ENCODE results near the gene LRRIQ4.

Gene LRRIQ4

DNA sequence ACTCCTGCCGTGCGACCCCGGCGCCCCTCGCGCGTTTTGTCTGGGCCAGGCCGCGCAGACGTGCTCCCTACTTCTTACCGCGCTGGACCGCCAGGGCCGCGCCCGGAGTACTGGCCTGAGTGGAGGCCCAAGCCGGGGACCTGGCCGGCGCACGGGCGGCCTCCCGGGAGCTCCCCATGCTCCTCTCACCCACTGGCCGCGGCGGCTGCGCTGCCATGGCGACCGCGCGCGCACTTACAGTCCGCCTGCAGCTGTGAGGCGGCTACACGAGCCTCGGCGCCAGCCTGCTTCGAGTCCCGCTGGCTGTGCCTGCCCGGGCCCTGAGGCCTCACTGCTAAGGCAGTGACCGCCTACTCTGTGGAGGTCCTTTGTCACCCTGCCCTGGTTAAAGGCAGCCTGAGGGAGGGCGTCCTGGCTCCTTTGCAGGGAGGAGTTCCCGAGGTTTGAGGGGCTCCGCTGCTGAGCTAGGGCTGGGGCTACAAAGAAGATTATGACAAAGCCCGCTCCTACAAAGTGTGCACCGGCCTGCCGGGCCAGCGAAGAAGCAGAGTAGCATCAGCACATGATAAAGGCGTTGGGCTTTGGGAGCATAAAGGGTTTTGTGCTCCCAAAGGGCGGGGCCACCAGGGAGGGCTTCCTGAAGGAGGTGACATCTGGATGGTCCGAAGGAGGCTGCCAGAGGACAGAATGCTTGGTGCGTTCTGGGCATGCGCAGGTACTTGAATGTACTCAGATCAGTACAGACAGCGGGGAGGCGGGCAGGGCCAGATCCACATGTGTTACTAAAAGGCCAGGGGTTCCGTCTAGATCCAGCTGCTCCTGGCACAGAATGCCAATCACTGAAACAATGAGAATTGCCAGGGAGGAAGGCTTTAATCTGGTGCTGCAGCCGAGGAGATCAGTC, at the start of gene LRRIQ4, which contains the start of gene LRRC34:
TSS of gene LRRIQ4 (plus strand) at position 539 of the 904 bp plus-strand sequence. CDS start 9,052 bp downstream, outside the sequence.
TSS of gene LRRC34 (minus strand) at position 573 of the 904 bp plus-strand sequence. CDS start at position 217, 356 bp downstream.
- peak in 1 of 2 experiments; percentile 51 for DNase-seq

DNA sequence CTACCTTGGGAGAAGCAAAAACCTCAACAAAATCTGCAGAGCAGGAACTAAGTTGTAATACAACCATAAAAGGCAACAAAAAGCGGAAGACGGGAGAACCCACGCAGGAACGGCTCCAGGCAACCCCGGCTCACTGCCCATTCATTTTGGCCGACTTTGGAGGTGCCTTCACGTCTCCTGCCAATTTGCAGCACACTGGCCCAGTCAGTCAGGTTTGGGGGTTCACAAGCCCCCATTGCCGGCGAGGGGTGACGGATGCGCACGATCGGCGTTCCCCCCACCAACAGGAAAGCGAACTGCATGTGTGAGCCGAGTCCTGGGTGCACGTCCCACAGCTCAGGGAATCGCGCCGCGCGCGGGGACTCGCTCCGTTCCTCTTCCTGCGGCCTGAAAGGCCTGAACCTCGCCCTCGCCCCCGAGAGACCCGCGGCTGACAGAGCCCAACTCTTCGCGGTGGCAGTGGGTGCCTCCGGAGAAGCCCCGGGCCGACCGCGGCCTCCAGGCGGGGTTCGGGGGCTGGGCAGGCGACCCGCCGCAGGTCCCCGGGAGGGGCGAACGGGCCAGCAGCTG, 48.3 kb upstream of the LRRIQ4 start:
- peak in 1 of 2 experiments; percentile 53 for DNase-seq

DNA sequence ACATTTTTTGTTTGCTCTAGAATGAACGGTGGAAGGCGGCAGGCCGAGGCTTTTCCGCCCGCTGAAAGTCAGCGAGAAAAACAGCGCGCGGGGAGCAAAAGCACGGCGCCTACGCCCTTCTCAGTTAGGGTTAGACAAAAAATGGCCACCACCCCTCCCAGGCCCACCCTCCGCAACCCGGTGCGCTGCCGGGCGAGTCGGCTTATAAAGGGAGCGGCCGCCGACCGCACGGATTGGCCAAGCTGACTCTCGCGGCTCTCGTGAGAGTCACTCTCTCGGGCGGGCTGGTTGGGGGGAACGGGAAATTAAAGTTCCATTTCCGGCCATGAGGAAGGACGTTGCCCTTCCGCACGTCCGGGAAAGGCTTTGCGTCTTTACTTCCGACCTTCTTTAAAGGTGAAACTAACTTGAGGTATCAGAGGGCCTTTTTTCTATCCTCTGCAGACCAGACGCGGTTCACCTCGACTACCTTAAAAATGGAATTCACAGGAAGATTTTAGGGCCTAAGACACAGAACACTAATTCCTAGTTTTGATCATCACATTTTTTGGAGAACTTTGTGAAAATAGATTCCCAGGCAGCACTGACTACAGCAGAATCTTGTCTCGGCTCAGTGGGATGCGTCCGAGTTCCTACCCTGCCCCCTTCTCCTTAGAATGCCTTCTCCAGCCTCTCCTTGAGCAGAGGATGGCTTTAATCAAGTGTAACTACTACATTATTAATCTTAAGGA, 47.6 kb upstream of the LRRIQ4 start, which contains the start of gene TERC:
TSS of gene TERC (minus strand) at position 179 of the 731 bp plus-strand sequence.
- DNase-seq = peak; percentile 70 to 96

DNA sequence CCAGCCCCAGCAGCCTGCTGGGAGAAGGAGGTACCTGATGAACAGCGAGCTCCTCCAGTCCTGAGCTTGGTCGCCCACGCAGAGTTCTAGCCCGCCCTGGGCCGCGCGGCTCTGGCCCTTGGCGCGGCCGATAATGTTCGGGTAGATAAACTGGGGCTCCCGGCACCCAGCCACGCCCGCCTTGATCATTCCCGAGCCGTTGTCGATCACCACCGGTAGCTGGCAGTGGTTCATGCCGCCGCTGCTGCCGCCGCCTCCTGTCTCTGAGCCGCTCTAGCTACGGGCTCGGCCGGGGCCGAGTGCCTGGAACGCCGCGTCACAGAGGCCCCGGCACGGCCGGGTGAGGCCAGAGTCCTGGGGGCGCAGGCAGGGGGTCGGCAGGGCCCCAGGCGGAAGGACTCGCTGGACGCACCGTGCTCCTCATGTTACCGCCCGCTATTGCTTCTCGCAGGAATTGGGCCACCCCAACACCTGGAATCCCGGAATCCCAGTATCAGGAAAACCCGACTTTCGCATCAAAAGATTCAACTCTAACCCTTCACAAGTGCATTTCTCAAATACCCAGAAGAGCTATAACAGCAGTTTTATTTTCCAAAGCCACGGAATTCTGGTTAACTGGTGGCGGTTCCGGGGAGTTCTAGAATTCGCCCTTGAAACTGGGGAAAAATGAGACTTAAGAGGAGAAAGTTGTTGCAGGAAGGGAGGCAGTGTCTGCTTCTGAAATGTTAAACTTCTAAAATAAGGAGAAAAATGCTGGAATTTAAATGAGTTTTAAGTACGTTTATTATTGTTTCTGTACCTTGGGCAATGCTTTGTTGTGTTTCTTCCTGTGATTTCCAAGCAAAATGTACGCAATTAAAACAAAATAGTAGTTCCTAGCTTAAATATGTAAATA, 43.1 kb upstream of the LRRIQ4 start, which contains the start of gene ACTRT3:
TSS of gene ACTRT3 (minus strand) at position 275 of the 895 bp plus-strand sequence. CDS start at position 234, 41 bp downstream.
- DNase-seq = peak; percentile 33 to 70

DNA sequence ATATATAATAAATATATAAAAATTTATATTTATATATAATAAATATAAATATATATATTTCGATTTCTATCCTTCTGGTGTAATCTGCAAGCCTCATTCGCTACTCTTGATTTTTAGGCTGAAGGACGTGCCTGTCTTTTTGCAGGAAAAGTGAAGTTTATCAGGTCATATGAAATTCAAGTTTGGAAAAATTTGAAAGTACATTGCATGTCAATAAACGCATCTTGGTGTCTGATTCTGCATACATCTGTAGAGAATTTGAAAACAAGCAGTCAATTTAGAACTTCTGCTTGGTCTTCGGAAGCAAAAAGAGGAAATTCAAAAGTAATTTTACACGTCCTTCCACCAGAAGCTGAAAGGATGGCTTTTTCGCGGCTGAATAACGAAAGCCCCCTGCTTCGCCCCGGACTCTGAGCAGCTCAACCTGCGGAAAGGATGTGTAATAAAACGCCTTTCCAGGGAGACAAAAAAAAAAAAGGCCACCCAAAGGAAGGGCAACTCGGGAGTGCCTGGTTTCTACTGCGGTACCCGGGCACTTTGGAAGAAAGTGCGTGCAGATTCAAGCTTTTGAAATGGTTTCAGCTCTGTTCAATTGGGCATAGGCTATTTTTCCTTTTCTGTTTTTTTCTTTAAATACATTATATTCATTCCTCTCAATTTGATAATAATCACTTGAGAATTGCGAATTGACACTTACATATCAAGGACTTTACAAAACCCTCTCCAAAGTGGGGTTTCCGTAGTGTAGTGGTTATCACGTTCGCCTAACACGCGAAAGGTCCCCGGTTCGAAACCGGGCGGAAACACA, 41.0 kb upstream of the LRRIQ4 start:
- DNase-seq = peak; percentile 93 to 98

DNA sequence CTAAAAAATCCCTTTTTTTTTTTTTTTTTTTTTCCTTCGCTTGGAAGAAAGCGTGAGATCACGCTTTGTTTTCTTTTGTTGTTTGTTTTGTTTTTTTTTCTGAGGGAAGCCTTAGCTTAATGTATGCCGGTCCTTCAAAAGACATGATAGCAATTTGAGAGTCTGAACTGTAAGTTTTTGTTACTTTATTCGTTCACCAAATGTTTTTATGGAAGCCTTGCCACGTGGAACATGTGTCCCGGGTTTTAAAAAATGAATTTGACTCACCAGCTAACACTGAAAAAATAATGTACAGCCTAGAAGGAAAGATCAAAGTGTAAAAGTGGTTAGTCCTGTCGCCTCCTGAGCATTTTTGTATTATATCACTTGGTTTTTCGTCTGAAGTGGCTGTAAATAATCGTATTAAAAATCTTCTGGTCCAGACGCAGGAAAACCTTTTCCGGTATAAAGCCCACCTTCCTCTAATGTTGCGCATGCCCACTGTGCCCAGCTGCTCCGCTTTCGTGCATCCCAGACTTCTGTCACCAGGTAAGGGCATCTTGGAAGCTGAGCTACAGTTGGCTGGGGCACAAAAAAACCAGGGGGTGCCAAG, 40.3 kb upstream of the LRRIQ4 start:
- peak; percentile 87 to 88 for DNase-seq

DNA sequence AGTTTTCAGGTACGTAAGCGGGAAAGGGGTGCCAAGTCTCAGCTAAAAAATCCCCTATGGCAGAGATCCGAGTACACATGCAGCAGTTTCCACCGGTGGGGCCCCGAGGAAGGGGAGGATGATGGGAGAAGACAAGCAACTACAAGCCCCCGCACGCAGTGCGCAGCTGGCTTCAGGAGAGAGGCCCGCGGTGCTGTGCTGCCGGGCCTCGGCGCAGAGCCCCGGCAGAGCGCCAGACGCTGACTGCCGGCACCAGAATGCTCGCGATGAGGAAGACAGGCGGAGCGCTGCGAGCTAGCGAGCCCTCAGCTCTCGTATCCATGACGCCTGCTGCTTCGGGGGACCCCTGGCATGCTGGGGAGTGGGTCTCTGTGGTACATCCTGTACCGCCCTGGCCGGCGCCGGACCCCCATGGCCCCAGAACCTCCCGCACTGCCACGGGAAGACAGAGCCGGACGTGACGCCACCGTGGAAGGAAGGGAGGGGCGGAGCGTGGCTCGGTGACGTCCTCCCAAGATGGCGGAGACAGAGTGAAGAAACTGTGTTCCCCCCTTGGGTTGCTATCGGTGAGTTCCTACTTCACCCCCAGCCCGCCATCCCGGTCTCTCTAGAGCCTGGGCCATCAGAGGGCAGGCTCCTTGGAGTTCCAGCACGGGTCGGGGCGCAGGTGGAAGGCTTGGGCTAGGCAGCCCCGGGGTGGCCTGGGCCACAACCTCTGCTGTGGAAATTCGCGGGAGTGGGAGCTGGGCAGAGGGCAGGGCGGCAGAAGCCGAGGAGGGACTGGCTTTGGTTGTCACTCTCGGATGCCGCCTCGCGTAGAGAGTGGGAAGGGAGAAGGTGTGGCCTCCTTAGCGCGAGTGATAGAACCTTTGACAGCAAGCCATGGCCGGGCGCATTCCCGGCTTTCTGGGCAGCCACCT, 39.5 kb upstream of the LRRIQ4 start, which contains the start of gene MYNN:
TSS of gene MYNN (plus strand) at position 500 of the 920 bp plus-strand sequence. CDS start 900 bp downstream, outside the sequence.
- DNase-seq = peak; percentile 90 to 93

DNA sequence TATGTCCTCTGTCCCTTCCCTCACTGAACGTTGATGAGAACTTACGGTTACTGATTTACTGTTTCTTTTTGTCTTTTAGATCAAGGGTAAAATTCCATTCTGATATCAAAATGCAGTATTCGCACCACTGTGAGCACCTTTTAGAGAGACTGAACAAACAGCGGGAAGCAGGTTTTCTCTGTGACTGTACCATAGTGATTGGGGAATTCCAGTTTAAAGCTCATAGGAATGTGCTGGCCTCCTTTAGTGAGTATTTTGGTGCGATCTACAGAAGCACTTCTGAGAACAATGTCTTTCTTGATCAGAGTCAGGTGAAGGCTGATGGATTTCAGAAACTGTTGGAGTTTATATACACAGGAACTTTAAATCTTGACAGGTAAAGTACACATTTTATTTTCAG, 38.5 kb upstream of the LRRIQ4 start:
- no peak for DNase-seq

DNA sequence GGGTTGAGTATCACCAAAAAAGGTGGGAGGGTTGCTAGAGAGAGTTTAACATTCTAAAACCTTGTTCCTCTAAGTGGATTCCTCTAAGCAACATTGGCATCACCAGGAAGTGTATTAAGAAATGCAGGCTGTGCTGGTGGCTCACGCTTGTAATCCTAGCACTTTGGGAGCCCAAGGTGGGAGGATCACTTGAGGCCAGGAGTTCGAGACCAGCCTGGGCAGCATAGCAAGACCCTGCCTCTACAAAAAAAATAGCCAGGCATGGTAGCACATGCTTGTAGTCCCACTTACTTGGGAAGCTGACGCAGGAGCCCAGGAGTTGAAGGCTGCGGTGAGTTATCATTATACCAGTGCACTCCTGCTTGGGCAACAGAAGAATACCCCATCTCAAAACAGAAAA, 34.8 kb upstream of the LRRIQ4 start:
- no peak for DNase-seq

DNA sequence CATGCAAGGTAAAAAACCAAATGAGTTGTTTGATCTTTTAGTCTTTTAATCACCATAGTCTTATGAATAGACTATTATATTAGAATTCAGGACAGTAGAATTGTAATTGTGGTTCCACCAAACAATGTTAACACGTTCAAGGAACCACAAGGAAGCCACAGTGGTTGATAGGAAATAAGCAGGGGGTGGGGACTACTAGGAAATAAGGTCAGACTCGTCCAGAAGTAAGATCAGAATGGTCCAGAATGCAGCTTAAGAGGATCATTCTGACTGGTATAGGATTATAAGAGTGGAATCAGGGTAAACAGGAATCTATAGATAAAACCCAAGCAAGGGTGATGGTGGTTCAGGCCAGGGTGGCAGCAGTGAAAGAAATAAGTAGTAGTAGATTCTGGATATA, 31.9 kb upstream of the LRRIQ4 start:
- DNase-seq = no peak

DNA sequence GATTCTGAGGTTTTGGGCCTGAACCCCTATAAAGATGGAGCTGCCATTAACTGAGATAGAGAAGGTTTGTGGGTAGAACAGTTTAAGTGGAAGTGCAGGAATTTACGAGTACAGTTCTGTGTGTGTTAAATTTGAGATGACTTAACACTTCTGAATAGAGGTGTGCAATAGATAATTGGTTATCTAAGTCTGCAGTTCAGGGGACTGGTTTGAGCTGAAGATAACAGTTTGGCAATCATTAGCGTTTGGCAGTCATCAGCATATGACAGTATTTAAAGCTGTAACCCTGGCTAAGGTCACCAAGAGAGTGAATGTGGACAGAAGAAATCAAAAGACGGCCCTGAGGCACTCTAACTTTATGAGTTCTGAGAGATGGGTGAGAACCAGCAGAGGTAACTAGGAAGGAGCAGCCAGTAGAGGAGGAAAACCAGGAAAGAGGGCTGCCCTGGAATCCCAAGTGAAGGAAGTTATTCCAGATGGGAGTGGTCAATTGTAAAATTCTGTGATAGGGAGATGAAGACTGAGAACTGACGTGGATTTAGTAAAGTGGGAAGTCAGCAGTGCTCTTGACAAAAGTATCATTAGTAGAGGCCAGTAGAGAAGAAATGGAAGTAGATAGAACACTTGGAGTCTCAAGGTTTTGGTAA, 31.3 kb upstream of the LRRIQ4 start:
- no peak for DNase-seq

DNA sequence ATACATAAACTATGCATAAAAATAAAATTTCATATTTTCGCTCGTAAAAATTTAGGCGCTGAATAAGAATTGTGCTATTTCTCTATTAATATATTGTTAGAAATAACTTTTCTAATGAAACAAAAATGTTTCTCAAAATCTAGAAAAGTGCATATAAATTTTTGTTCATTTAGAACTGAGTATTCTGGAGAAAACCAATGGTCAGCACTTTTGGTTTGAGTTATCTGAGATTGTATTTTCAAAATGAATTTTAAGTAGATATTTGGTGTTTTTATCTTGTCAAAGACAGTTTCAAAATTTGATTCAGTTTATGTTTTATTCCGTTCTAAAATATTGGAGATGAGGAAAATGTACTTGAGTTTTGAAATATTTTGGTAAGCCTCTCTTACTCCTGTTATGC, 25.6 kb upstream of the LRRIQ4 start:
- DNase-seq = no peak

DNA sequence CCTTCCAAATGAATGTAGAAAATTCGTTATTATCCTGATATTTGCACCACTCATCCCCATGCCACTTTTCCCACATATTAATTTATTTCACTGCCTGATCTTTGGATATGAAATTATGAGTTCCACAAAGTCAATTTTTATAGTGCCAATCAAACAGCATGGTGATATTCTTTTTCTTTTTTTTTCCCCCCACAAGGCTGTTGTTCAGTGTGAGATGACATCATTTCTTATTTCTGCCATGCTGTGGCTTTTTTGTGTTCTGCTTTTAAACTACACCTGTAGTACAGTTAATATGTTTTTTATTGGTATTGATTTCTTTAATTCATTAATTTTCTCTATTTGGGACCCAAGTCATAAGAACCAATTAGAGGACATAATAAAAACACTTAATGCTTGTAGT, 24.9 kb upstream of the LRRIQ4 start:
- DNase-seq = no peak

DNA sequence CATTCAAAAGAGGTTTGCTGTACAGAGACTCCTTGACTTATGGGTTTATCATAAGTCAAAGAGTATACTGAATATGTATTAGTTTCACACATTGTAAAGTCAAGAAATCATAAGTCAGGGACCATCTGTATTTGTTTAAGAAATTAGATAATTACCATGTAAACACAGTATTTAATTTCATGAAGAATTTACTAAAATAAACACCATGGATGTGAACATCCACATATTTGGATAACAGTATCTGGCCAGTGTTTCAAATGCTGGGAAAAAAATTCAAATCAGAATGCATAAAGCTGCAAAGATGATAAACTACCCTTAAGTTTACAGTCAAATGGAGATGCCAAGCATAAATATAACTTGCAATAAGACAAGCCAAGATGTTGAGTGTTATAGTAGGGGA, 22.5 kb upstream of the LRRIQ4 start:
- no peak for DNase-seq

DNA sequence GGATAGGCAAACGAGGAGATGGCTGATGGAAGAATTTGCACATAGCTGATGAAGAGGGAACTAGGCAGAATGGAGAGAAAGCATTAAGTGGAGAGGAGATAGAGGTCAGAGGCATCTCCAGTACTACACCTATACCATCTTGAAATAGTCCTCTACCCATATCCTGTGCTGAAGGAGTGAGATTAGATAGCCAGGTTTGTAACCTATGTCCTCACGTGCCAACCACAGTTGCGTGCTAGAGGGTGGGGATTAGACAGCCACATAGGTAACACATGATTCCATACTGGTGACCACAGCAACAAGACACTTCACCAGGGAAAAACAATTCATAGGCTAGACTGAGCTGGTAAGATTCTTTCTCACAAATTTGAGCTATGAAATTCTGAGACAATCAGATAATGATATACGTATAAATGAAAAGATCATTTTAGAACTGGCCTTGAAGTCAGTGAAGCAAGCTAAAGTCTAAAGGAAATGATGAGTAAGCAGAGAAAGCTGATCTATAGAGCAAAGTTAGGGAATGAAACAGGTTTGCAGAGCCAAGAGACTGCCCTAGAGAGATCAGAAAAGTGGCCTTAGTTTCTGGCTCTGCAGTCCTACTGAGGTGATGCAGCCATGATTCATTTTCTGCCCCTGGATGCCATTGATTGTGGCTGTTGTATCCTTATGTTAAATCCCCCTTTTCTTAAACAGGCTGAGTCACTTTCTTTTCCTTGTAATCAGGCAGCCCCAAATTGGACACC, 21.8 kb upstream of the LRRIQ4 start:
- DNase-seq = no peak

DNA sequence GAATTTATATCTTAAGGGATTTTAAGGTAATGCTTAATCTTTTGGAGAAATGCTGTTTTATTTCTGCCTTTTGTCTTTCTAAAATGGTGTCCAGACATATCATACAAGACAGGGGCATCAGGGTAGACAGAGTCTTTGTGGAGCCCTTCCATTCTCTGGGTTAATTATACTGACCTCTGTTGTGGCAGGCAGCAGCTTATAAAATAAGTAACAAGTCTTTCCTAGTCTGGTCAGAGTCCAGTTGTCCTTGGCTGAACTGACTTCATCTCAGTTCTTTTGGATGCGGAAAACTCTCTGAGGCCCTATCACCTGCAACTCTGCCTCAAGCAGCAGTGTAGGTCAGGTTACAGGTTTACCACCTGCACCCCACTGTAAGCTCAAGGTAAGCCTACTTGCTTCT, 20.3 kb upstream of the LRRIQ4 start:
- no peak for DNase-seq

DNA sequence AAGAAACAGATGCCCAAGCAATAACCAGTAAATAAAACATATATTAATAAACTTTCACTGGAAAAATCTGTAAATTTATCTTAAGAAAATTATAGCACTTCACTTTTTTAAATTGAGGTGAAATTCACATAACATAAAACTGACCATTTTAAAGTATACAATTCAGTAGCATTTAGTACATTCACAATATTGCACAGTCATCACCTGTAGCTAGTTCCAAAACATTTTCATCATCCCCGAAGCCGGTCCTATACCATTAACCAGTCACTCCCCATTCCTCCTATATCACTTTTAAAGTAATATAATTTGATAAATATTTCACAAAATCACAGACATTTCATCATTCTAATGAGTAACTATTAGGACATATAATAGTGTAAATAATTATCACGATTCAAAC, 8.0 kb upstream of the LRRIQ4 start:
- DNase-seq = no peak

DNA sequence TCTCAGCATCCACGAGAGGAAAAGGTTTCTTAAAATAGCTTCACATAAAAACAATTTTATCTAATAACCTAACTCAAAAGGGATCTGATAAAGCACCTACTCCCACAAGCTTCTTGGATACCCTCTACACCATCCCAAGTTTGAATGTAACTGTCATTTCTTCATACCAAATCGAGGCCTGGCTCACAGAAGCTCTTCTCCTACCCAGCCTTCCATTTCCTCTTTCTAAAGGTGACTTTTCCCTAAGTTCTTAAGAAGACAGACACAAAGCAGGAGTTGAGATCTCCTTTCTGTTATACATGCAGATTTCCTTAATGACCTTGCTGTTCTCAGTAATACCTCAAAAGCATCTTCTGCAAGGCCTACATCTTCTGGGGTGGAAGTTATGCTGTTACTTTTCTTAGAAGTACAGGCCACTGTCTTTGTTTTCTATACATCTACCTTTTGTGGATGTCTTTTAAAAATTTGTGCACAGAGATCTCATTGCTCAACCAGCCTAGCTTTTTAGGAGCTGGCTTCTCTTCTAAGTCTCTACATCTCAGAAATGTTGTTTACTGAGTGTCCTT, 3.4 kb upstream of the LRRIQ4 start:
- DNase-seq = no peak

Measured in NCI-H446 (cell line).